Superior temporal gyrus (tissue), 1 donor: ENCODE measurements around the gene IGFBP5.

Experiments
- DNase-seq: peaks from one replicate; pipeline ENCODE4 v3.0.0-alpha.2; 2016; ENCODE audit errors: extremely low spot score

The IGFBP5 gene, protein sequence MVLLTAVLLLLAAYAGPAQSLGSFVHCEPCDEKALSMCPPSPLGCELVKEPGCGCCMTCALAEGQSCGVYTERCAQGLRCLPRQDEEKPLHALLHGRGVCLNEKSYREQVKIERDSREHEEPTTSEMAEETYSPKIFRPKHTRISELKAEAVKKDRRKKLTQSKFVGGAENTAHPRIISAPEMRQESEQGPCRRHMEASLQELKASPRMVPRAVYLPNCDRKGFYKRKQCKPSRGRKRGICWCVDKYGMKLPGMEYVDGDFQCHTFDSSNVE

DNA sequence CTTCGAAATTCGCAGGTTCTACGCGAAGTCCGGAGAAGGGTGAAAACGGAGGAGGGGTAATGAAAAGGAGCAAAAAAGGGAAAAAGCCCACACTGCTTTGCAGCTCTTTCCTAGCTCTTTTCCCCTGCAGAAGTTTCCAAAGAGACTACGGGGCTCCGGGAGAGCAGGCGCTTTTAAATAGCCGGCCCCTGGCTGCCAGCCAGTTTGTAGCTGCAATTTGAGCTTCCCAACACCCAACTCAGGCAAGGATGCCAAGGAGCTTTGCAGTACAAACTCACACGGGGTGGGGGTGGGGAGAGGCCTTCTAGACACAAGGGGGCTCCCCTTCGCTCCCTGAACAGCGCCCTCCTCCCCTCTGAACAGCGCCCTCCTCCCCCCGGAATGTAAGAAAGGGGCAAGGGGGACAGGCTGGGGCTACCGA lies at the start of gene IGFBP5:
TSS of gene IGFBP5 (minus strand) at position 149 of the 421 bp plus-strand sequence. CDS start 774 bp downstream, outside the sequence.
- peak; percentile 71 for DNase-seq

DNA sequence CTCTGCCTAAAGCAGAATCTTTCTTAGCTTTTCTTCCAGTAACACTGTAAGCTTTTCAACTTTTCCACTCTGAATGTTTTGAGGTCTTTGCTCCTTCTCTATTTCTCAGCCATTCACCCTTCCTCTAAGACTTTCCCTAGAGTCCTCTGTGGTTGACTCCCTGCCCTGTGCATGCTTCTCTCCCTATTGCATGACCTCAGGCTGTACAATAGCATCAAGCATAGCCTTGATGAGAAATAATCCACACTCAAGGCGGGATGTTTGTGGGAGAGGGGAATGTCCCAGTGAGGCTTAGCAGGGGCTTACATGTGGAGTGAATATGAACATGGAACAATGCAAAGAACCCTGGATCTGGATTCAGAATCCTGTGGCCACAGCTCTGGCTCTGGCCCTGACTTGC lies 48.4 kb upstream of the IGFBP5 start:
- no peak for DNase-seq

DNA sequence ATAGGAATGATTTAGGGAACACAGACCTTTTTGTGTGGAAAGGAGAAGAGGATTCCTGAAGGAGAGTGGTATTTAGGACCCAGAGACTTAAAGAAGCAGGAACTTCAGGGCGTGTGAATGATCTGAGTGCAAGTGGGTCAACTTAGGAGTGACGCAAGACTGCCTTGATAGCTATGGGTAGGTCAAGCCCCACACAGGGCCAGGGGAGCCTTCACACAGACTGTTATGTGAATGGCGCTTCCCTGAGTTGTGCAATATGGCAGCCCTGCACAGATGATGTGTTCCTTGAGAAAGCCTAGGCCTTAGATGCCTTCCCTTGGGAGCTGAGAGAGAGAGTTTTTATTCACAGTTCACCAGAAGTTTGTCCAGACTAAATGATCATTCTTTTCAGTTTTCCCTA lies 47.1 kb upstream of the IGFBP5 start:
- no peak for DNase-seq

DNA sequence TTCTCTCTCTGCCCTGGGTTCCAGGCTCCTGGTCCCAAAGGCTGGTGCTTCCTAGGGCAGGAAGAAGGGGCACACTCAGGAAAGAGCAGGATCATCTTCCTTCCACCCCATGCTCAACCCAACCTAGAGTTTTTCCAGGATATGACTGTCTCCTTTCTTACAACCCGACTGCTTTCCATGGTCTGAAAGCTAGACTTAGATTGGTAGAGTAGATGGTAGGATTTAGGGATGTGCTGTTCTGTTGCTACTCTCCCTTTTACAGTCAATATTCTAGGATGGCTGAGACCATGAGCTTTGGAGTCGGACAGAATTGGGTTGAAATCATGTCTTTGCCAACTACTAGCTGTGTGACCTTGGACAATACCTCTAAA lies 45.9 kb upstream of the IGFBP5 start:
- no peak for DNase-seq

DNA sequence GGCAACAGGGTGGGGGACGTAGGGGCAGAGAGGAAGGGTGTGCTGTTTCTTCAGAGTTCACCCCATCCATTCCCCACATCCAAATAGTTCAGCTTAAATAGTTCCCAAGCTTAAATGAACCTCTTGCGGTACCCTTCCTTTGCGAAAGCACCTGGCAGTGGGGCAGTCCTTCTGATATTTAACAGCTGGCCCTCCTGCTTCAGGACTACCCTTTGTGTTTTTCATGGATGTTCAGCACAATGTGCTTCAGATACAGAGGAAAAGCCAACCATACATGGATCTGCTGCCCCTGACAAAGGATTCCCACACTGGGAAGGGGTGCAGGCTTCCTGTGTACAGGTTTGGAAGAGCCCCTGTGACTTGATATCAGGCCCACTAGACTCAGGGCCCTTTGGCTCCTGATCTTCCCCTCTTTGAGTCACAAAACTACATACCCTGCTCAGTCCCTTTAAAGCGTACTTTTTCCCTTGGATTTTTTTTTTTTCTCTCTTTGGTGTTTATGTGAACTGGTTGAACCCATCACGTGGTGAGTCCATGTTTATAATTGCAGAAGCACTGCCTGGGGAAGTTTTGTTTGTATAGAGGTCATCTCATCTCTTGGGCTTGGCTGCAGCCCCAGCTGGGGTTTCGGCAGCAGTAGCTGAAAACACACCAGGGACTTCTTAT lies 45.3 kb upstream of the IGFBP5 start:
- DNase-seq: no peak

DNA sequence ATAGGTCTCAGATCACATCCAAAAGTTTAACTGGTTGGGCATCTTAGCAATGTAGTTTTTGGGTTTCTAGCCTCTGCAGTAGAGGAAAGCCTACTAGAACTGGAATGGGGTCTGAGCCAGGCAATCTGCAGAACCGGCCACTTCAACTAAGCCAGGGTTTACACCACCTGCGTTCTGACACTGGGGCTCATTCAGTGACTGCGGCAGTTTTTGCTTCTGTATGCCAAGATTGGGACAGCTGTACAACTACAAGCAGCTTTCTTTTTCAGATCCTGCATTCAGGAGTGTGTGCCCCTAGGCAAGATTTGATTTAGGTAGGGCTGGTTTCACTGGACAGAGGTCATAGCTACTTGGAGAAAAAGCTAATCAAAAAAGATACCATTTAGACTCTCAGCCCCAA lies 43.7 kb upstream of the IGFBP5 start:
- no peak for DNase-seq

DNA sequence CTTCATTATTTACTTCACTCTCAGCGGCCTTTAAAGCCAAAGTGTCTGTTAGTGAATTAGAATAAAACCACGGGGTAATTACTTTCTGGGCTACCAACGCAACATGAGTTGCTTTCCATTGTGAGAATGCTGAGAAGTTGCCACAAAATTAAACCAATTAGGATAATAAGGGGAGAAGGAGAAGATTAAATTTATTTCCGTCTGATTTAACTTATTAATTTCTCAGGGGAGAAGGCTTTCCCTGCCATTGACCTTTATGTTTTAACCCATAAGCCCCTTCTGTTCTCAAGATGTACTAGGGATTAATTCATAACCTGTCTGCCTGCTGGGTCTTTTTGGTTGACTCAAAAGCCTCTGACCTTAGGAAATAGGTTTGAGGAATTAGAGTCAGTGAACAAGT lies 42.3 kb upstream of the IGFBP5 start:
- no peak for DNase-seq

DNA sequence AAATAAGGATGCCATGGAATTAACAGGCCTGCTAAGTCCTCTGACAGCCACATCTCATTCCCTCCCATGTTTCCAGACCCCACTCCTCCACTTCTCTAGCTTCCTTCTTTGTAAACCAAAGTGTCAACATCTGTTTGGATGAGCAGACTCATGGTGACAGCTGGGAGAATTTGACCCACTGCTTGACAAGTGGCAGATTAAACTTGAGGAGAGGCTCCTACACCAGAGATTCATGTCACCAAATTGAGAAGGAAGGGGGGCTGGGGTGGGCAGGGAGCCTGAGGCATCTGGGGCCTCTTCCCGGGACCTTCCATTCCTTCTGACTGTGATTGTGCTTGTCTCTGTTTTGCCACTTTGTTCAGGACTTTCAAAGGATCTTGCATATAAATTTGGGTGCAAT lies 41.0 kb upstream of the IGFBP5 start:
- DNase-seq: no peak

DNA sequence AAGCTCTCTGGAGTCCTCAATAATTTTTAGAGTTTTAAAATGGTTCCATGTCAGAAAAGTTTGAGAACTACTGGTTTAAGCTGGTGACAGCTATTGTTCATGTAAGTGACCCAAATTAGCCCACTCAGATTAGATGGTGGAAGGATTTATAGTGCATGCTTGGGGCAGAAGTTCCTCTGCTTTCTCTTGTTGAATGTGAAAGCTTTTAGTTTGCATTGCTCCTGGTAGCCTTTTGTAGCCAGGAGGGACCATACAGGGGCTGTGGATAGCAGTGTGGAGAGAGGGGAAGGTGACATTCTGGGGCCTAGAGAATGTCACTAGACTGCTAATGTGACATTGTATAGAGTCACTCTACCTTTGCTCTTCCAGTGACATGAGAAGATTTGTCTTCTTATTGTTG lies 40.3 kb upstream of the IGFBP5 start:
- DNase-seq: no peak

DNA sequence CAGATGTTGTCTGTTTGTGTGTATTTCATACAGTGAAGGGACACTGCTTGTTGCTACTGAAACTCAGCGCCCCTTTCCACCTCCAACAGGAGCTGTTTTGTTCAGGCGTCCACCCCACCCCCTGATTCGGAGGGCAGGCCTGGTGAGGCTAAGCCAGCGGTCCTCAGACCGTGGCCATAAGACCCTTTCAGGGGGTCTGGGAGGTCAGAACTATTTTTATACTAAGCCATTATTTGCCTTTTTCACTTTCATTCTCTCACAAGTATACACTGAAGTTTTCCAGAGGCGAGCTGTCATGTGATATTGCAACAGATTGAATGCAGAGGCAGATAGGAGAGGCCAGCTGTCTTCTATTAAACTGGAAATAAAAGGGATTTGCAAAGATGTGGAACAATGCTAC lies 39.7 kb upstream of the IGFBP5 start:
- no peak for DNase-seq

DNA sequence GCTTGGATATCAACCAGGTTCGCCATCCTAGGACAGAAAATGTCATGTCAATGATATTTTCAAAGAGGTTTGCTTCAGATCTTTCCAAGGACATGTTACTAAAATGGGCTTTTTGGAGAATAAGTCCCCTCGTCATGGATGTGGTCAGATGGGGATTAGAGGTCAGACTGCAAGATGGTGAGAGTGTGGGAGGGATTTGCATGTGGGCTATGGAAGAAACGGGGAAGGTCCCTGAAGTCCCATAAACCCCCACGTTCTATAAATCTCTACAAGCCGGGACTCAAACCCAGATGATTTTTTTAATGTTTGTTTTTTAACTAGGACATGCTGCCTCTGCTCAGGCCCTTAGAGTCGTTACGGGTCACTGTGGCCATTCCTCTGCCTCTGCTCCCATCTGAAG lies 37.7 kb upstream of the IGFBP5 start:
- DNase-seq: no peak

DNA sequence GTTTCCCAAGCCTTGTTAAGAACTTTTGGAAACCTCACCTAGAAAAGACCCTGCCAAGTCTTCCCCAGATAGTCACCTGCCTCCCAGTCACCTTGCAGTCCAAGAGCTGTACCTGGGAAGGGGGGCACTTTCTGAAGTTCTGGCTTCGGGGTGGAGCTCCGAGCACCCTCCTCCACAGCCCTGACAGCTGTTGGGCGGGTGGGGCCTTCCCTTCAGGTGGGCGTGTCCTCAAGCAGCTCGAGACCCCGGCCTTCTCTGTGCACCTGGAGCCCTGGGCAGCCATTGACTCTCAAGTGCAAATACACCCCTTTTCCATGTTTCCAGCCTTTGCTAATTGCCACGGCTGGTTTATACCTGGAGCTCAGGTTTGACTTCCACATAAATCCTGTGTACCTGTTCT lies 37.0 kb upstream of the IGFBP5 start:
- DNase-seq: no peak

DNA sequence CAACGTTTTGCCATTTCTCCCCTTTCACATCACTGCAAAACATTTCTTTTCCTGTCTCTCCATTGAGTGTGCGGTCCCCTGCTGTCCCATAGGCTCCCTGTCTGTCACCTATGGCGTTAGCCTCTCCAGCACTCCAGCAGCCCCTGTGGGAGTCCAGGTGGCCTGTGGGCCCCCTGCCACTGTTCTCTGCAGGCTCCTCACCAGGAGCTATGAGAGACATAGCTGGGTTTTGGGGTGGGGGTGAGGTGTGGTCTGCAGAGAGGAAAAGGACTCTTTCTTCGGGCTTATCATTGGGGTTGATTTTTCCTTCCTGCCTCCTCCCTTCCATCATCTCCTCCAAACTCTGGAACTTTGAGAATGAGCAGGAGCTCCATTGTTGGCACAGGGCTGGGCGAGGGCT lies 36.1 kb upstream of the IGFBP5 start:
- no peak for DNase-seq

DNA sequence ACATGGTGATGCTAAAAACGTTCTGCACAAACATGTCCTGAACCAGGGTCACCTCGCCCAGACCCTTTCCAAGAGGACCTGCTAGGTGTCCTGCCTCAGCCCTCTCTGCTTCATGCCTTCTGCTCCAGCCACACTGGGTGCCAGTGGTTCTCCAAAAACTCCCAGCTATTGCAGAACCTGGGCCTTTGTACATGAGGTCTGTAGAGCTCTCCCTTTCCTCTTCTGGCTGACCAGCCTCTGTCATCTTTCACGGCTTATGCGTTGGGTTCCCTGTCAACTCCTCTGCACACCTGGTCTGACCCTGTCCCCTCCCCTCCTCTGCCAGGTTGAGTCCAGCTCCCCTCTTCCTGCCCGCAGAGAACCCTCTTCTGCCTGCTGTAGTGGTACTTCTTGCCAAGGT lies 35.5 kb upstream of the IGFBP5 start:
- no peak for DNase-seq

DNA sequence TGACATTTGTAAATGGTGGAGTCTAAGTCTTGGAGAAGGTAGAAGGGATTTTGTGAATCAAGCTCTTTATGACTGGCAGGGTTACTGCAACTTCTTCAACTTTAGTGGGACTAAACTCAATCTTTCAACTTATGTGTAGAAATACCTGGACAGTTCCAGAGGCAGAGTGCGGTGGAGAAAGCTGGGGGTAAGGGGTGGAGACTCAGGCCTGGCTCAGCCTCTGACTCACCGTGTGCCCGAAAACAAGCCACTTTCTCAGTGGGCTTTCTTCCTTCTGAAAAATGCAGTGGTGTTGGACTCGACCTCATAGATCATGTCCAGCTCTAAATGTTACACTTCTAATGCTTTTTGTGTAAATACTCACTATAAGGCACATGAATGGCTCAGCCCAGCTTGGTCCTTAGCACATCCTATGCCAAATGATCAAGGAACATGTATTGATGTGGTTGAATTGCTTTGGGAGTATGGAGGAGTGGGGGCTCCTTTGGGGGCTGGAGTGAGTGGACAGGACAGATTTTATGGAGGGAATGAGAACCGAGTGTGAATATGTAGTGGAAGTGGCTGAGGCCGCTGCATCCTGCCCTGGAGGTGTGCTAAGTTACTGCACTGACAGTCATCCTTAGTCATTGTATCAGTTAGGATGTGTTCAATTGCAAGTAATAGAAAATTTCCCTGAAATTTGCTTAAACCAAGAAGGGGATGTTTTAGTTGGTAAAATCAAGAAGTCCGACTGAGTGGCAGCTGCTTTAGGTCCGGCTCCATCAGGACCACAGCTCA lies 32.2 kb upstream of the IGFBP5 start:
- no peak for DNase-seq

DNA sequence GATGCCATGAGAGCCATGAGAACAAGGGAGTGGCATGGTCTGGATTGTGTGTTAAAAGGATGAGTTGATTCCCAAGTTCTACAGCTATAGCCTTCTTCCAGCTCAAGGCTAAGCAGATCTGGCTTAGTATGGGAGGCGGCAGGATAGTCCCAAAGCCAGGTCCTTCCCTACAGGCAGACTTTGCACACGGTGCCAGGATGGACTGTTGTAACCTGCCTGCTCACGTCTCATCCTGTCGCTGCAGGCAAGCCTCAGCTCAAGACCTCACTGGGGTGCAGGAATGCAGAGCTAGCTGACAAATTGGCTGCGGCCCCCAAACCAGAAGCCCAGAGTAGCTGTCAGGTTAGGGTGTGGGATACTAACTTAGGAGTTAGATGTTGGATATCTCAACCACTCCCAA lies 28.8 kb upstream of the IGFBP5 start:
- DNase-seq: no peak

DNA sequence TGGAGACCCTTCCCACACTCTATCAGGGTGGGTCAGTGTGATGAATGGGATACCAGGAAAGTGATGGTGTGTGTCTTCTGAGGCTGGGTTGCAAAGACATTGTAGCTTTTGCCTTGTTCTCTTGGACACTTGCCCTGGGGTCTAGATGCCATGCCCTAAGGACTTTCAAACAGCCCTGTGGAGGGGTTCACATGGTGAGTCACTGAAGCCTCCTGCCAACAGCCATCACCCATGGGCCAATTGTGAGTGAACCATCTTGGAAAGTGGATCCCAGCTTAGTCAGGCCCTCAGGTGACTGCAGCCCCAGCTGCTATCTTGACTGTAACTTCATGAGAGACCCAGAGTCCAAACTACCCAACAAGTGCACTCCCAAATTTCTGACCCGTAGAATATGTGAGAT lies 25.8 kb upstream of the IGFBP5 start:
- no peak for DNase-seq

DNA sequence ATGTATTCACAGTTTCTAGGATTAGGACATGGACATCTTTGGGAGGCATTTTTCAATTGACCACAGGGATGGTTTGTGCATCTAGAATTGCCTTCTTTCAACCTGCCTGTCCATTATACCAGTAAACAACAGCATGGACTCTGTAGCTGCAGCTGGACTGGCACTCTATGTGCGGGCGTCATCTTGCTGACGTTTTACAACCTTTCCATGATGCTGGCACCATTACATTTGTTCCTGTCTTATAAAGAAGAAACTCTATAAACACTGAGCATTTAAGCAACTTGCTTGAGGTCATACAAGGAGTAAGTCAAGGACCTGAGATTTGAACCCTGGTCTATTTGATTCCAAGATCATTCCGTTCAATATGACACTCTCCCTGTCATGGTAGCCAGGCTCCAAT lies 25.4 kb upstream of the IGFBP5 start:
- no peak for DNase-seq

DNA sequence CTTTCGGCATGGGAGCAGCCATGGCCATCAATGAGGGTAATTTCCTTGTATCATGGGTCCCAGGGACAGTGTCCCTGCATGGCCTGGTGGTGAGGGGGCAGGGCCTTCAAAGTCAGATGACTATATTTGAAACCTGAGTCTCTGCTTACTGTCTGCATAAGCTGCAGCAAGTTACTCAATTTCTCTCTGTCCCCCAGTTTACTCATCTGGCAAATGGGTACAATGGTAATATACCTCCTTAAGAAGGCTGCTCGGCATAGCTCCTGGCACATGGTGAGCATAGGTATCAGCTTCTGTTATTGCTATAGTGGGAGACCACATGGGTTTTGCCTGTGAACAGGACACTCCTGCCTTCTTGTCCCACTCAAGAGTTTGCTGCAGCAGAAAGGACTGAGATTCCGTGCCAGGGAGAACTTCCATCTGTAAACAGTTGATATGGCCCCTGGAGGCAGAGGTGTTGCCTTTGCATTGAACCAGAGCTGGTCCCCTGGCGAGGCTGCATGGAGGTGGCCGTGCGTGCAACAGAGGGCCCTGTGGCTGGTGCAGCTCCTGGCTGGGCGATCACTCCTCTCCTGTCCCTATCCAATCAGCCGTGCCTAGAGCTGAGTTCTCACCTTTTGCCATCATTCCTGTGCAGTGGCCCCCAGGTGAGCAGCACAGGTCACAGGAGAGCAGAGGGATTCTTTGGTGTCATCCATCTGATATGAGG lies 22.7 kb upstream of the IGFBP5 start:
- DNase-seq: no peak

DNA sequence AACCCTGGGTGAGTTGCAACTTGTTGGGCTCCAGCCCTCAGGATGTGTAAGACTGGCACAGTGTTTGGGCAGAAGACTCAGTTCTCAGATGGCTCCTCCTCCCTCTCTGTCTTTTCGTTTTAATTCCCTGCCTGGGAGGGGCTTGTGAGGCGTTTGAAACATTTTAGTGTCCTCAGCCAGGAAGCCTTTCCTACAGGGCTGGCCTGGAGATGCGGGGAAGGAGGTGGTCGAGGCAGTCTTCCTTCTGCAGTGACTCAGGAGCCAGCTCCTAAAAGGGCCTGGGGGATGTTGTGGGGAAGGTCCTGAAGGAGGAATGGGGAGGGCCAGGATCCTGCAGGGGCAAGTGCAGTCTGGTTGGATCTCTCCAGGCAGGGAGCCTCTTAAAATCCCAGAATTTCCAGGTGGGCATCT lies 22.1 kb upstream of the IGFBP5 start:
- no peak for DNase-seq

DNA sequence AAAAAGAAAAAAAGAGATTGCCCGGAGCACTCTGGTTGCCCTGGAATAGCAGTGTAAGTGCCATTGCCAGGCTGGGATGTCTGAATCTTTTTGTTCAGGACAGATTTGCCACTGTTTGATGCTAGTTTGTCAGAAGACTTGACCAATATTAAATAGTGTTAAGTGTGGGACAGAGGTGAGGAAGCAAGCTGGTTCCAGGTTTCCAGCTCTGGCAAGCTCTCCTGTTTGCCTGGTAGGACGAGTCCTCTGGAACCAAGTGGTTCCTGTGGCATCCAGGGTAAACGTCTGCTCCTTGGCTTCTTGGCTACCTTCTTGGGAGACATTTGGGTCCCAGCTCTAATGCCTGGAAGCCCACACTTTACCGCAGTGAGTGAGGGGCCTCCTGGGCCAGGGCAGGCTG lies 20.8 kb upstream of the IGFBP5 start:
- DNase-seq: no peak

DNA sequence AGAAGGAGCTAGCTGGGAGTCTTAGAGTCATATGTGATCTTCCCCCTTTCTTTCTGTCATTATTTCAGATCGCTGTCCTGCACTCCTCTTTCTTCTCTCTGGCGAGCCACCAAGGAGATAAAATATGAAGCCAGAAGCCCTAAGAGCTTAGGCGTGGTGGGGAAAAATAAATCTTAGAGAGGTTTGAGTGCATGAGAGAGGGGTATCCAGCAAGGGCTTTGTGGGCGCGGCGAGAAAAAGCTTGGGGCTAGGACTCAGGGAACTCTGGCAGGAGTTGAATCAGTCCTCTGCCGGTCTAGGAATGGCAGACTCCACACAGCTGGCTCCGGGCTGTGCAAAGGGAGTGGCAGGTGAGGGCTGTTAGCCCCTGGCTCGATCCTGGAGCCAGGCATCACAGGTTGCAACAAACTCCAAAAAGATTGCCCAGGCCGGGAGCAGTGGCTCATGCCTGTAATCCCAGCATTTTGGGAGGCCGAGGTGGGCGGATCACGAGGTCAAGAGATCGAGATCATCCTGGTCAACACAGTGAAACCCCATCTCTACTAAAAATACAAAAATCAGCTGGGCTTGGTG lies 20.1 kb upstream of the IGFBP5 start:
- no peak for DNase-seq
